Thyroid gland (tissue), 4 donors: Measurements from ENCODE around the gene MYRFL. TPM values are rescaled to one million over a fixed set of nuclear protein-coding genes. Genes with fewer than 3 reads are reported as not detected.
A peak's percentile ranks its signal among the peaks of the same experiment; 100 is the strongest.
"Not testable (repeated sequence)": the region's sequence is repeated elsewhere in the genome, so short reads cannot be mapped to it uniquely, and the experiment has no call there.

ENCODE experiments used
- DNase-seq, 2 donors: peaks; one replicate each; pipeline ENCODE4 v3.0.0-alpha.2; 2019
- H3K27ac ChIP-seq, 3 donors: fragments of 200-600 bp; sonication (generic); 1 replicate in 2 of 3; 2 replicates in 1 of 3; pipeline ENCODE4 v1.5.1; 2016 to 2019; ENCODE audit warnings: mild to moderate bottlenecking in 1 of 3, moderate library complexity in 1 of 3
- H3K27me3 ChIP-seq: fragments of 200-600 bp; sonication (generic); one replicate; pipeline ENCODE4 v1.5.1; 2019
- H3K36me3 ChIP-seq, 2 donors: fragments of 200-600 bp; sonication (generic); one replicate each; pipeline ENCODE4 v1.5.1; 2016 to 2019
- H3K4me1 ChIP-seq, 2 donors: fragments of 200-600 bp; sonication (generic); one replicate each; pipeline ENCODE4 v1.5.1; 2017 to 2019
- H3K4me3 ChIP-seq, 3 donors: fragments of 200-600 bp; sonication (generic); replicated peaks in 1 of 3; 1 replicate in 2 of 3; 2 replicates in 1 of 3; pipeline ENCODE4 v1.5.1; 2016; ENCODE audit warnings: mild to moderate bottlenecking in 1 of 3
- H3K9me3 ChIP-seq: fragments of 200-600 bp; sonication (generic); one replicate; pipeline ENCODE4 v1.5.1; 2017
- CTCF ChIP-seq, 6 experiments: fragments of 200-600 bp in 3 of 6; fragments of 450-650 bp in 3 of 6; sonication (generic) in 3 of 6; IDR thresholded peaks; one replicate each; pipeline ENCODE4 v1.5.1; 2016 to 2019; ENCODE audit warnings: antibody characterized with exemption in 6 of 6, mild to moderate bottlenecking in 2 of 6, inconsistent platforms in 1 of 6, moderate library complexity in 1 of 6
- POLR2A ChIP-seq, 2 donors: fragments of 450-650 bp; IDR thresholded peaks; one replicate each; pipeline ENCODE4 v1.6.1; 2017; ENCODE audit warnings: antibody characterized with exemption in 2 of 2, mild to moderate bottlenecking in 2 of 2, moderate library complexity in 1 of 2
- WGBS, 2 donors: methylation state at CpG; one replicate each; pipeline ENCODE4 v1.1.5; 2017; 5-methylcytosine and 5-hydroxymethylcytosine counted together
- intact Hi-C: fragments of 100-400 bp; cut with DNase I; formaldehyde crosslinking; loops from one replicate; pipeline ENCODE4 v1.15.1; 2023
- total RNA-seq, 4 donors: library from RNA; depleted of rRNA; stranded (reverse); fragments of >200 nt; gene quantifications; one replicate each; pipeline ENCODE4 v1.2.3, GENCODE V29; 2016

The MYRFL gene
- total RNA-seq, 4 donors from 2014 or later, result 0.40 TPM; not detected in 3

GRCh38 chr12:69987579-69988091 lies 162.6 kb downstream of the MYRFL start:
- no peak for TF ChIP-seq CTCF (IDR thresholded peaks at IDR 0.05)
- TF ChIP-seq POLR2A (IDR thresholded peaks at IDR 0.05), result no peak
- Histone ChIP-seq H3K4me3 (no peak overlapping the region), H3K36me3 (no peaks in the 10 kb centered on the region), H3K9me3 (no peaks in the 10 kb centered on the region), H3K4me1 (peaks cover 14 to 20% of the 10 kb centered on the region in 2 donors), H3K27me3 (no peaks in the 10 kb centered on the region), H3K27ac (no peak overlapping the region)
- WGBS, 2 donors, result 9 to 10% methylated on average over 2 of the region's 2 CpGs
- DNase-seq, result no peak
- intact Hi-C loops, result no loop called here

- H3K4me3 ChIP-seq, result no peak overlapping the region
- no peaks in the 10 kb centered on the region for H3K9me3 ChIP-seq
- H3K27me3 ChIP-seq, result no peaks in the 10 kb centered on the region
- 43% methylated on average over 9 of the region's 9 CpGs for WGBS, 2 donors
- TF ChIP-seq CTCF (IDR thresholded peaks at IDR 0.05), result no peak
- TF ChIP-seq POLR2A (IDR thresholded peaks at IDR 0.05), result no peak
- H3K27ac ChIP-seq, result peak overlapping the region in 1 of 3 donors; percentile 32
- H3K36me3 ChIP-seq, result no peaks in the 10 kb centered on the region
- H3K4me1 ChIP-seq, result peaks cover 14 to 20% of the 10 kb centered on the region in 2 donors
- intact Hi-C loops, result no loop called here
- DNase-seq, result no peak
These were observed 163.7 kb downstream of the MYRFL start for GRCh38 chr12:69988481-69989321.

GRCh38 chr12:69991690-69992288 lies 166.8 kb downstream of the MYRFL start:
- TF ChIP-seq CTCF (IDR thresholded peaks at IDR 0.05) (no peak), POLR2A (IDR thresholded peaks at IDR 0.05) (no peak)
- H3K4me1 ChIP-seq, result peaks cover 14 to 20% of the 10 kb centered on the region in 2 donors
- peak; percentile 15 to 43 for DNase-seq
- no peaks in the 10 kb centered on the region for H3K36me3 ChIP-seq
- H3K27me3 ChIP-seq, result no peaks in the 10 kb centered on the region
- no peak overlapping the region for H3K27ac ChIP-seq
- WGBS, 2 donors, result 77 to 84% methylated on average over 6 of the region's 6 CpGs
- intact Hi-C loops, result no loop called here
- no peak overlapping the region for H3K4me3 ChIP-seq
- H3K9me3 ChIP-seq, result no peaks in the 10 kb centered on the region

GRCh38 chr12:69993433-69993832 lies 168.4 kb downstream of the MYRFL start:
- 89 to 97% methylated on average over 1 of the region's 1 CpG for WGBS, 2 donors
- intact Hi-C loops, result no loop called here
- Histone ChIP-seq H3K27me3 (no peaks in the 10 kb centered on the region), H3K9me3 (no peaks in the 10 kb centered on the region), H3K4me3 (no peak overlapping the region), H3K36me3 (no peaks in the 10 kb centered on the region), H3K4me1 (peaks cover under 1 to 5% of the 10 kb centered on the region in 2 donors), H3K27ac (no peak overlapping the region)
- TF ChIP-seq CTCF (IDR thresholded peaks at IDR 0.05), result no peak
- TF ChIP-seq POLR2A (IDR thresholded peaks at IDR 0.05), result no peak
- no peak for DNase-seq

- intact Hi-C loops, H3K9me3 ChIP-seq, DNase-seq: not testable (repeated sequence)
These were observed 169.1 kb downstream of the MYRFL start for GRCh38 chr12:69994086-69994485.

More at GRCh38 chr12:69994086-69994485, 169.1 kb downstream of the MYRFL start:
- WGBS, 2 donors, result 88 to 94% methylated on average over 7 of the region's 7 CpGs
- not testable (repeated sequence) for H3K4me1 ChIP-seq, H3K36me3 ChIP-seq, H3K4me3 ChIP-seq, H3K27me3 ChIP-seq, H3K27ac ChIP-seq
